Hematopoietic multipotent progenitor cell treated with erythropoietin and hydrocortisone succinate and interleukin-3 and kit ligand, for 15 days (in vitro differentiated cells): ENCODE results near the gene RAF1.

Source experiments
- DNase-seq: peaks from one replicate; pipeline ENCODE4 v3.0.0-alpha.2; 2015; ENCODE audit warnings: low spot score

Gene RAF1

DNA sequence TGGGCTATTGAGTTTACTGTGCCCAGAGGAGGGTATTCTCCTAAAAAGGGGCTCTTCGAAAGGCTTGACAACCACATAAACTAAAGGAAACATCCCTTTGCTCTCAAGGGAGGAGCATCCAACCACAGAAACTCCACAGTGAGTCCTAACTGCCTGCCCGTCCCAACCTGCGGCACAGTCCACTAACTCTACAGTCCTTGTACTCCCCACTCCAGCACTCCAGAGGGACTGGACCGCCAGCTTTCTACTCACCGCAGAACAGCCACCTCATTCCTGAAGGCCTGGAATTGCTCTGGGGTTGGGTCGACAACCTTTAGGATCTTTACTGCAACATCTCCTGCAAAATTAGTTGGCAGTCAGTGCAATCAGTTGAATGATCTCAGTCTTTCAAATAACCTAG lies 72.5 kb downstream of the RAF1 start:
- DNase-seq: no peak

DNA sequence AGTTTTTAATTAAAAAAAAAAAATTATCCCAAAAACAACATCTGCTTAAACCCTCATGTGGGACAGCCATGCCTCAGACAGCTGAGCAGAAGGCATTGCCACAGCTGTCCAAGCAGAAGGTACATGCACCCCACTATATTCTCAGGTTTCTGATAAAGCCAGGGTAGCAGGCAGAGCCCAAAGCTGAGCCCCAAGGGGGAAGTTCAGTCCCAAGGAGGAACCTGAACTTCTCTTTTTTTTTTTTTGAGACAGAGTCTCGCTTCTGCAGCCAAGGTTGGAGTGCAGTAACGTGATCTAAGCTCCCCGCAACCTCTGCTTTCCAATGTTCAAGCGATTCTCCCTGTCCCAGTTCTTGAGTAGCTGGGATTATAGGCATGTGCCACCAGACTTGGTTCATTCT lies 73.8 kb downstream of the RAF1 start:
- no peak for DNase-seq

DNA sequence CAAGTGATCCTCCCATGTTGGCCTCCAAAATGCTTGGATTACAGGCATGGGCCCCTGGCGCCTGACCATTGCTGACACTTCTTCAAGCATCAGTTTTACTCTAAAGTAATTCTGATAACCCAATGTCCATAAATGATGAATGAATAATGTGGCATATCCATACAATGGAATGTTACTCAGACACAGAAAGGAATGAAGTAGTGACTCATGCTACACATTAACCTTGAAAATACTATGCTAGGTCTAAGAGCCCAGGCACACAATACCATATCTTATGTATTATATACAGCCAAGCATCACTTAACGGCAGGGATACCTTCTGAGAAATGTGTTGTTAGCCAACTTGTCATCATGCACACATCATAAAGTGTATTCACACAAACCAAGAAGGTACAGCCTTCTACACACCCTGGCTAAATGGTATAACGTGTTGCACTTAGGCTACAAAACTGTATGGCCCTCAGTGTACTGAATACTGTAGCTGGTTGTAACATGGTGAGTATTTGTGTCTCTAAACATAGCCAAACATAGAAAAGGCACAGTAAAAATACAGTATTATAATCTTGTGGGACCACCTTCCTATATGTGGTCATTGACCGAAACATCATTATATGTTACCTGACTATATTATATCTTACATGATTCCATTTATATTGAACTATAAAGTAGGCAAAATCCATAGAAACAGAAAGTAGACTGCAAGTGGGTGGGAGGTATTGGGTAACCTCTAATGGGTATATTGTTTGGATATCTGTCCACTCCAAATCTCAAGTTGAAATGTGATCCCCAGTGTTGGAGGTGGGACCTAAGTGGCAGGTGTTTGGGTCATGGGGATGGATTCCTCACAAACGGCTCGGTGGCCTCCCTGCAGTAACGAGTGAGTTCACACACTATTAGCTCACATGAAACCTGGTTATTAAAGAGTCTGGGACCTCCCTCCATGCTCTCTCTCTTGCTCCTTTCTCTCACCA lies 75.6 kb downstream of the RAF1 start:
- no peak for DNase-seq

GRCh38 chr3:12586403-12586802 lies 77.5 kb downstream of the RAF1 start:
- DNase-seq: no peak

GRCh38 chr3:12585970-12586369 lies 77.9 kb downstream of the RAF1 start:
- no peak for DNase-seq

DNA sequence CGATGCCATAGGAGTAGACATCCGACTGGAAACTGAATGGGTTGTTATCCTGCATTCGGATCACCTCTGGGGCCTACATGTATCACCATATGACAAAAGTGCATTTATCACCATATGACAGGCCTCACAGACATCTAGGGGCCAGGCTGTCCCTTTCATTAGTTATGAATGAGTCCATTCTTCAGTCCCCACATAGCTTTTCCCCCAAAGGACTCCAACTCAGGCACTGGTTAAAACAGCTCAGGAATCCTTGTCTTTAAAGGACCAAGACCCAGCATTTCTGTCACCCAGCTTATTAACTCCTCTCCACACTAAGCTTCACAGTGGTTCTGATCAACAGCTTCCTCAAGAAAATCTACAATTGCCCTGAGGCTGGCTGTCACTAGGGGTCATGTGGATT lies 78.7 kb downstream of the RAF1 start:
- no peak for DNase-seq

GRCh38 chr3:12584083-12584482 lies 79.8 kb downstream of the RAF1 start:
- DNase-seq: no peak

DNA sequence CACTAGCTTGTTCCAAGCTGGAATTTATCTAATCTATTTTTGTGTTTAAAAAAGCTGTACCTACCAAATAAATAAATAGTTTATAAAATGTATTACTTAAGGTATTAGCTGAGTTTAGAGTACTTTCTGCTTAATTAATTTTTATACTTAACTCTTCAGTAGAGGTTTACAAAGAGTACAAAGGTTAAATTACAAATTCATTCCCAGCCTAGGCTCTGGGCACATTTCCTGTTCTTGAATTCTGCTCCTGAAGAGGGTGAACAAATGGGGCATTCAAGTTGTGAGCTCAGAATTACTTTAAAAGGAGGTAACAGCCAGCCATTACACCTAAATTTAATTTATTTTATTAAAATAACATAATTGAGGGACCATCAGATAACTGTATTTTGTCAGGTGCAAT lies 80.6 kb downstream of the RAF1 start:
- DNase-seq: no peak

- DNase-seq: no peak
These were observed 81.2 kb downstream of the RAF1 start for GRCh38 chr3:12582730-12583129.

- no peak for DNase-seq
These were observed 84.0 kb downstream of the RAF1 start for GRCh38 chr3:12579905-12580304.

GRCh38 chr3:12579456-12579855 lies 84.5 kb downstream of the RAF1 start:
- no peak for DNase-seq

DNA sequence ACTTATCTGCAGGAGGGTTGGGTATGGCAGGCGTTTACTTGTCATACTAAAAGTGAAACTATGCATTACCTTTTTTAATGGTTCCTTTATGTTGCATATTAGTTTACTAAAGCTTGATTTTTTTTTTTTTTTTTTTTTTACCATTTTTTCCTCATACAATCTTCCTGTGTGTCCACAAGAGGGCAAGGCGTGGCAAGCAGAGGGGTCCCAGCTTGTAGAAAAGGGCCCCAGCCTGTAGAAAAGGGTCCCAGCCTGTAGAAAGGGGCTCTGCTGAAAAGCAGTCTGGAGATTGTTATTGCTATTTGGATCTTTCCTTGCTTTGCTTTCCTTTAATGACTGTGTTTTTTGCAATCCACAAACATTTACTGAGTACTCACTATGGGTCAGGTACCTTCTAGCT lies 85.2 kb downstream of the RAF1 start:
- DNase-seq: no peak

GRCh38 chr3:12577379-12577778 lies 86.5 kb downstream of the RAF1 start:
- DNase-seq: no peak

- no peak for DNase-seq
These were observed 89.3 kb downstream of the RAF1 start for GRCh38 chr3:12574661-12575060.

DNA sequence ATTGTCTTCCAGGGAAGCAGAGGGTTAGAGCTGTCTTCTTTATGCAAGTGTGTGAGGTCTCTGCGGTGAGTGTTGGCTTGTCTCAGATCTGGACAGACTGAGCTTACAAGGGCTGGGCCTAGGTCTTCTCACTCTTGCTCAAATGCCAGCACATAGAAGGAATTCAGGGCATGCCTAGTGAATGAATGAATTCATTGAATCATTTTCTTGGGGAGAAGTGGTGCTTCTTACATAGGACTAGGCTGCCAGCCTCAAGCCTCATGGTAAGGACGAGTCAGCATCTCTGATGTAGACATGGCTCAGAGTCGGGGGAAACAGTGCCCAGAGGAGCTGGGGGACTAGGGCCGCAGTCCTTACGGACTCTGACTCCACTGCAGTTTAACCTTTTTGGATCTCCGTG lies 89.8 kb downstream of the RAF1 start:
- no peak for DNase-seq

- no peak for DNase-seq
These were observed 91.9 kb downstream of the RAF1 start for GRCh38 chr3:12571986-12572385.

GRCh38 chr3:12569836-12570235 lies 94.1 kb downstream of the RAF1 start:
- DNase-seq: no peak

DNA sequence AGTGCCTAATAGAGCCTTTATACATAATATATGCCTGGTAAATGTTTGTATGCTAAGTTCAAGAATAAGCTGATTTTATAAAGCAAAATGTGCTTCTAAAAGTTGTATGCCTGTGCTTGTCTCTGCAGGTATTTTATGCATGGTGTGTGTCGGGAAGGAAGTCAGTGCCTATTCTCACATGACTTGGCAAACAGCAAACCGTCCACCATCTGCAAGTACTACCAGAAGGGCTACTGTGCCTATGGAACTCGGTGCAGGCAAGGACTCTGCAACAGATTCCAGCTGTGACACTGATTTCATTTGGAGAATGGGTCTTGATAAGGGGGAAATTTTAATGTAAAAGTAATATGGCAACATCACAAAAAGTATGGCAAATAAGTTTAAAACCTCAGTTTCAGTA lies 95.2 kb downstream of the RAF1 start:
- no peak for DNase-seq

DNA sequence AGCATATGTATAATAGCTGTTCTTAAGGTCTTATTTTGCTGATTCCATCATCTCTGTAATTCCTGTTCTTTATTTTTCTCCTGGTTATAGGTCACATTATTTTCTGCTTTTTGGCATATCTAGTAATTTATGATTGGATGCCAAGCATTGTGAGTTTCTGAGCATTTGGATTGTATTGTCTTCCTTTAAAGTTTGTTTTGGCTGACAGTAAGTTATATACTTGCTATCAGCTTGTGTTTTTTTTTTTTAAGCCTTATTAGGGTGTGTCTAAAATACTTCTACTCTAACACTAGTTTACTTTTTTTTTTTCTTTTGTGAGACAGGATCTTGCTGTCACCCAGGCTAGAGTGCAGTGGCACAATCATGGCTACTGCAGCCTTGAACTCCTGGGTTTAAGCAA lies 96.9 kb downstream of the RAF1 start:
- DNase-seq: no peak

DNA sequence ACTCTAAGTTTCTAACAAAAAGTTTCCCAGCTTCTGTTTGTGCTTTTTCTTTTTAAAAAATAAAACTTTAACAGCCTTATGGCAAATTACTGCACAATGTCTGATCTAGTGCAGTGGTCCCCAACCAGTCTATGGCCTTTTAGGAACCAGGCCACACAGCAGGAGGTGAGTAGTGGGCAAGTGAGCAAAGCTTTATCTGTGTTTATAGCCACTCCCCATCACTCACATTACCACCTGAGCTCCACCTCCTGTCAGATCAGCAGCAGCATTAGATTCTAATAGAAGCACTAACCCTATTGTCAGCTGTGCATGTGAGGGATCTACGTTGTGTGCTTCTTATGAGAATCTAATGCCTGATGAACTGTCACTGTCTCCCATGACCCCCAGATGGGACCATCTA lies 101.5 kb downstream of the RAF1 start:
- no peak for DNase-seq

DNA sequence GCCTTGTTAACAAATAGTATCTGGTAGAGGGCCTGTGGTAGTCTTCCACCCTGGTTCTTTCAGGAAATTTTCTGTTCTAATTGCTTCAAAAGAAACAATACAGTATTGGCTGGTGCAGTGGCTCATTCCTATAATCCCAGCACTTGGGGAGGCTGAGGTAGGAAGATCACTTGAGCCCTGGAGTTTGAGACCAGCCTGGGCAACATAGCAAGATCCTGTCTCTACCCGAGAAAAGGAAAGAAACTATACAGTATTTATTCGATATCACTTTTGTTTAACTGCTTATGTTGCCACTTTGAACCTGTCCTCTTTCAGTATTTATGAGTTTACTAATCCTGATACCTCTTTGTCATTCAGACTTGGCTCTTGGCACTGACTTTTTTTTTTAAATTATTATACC lies 102.5 kb downstream of the RAF1 start:
- no peak for DNase-seq

GRCh38 chr3:12560505-12561190 lies 103.3 kb downstream of the RAF1 start:
- no peak for DNase-seq

DNA sequence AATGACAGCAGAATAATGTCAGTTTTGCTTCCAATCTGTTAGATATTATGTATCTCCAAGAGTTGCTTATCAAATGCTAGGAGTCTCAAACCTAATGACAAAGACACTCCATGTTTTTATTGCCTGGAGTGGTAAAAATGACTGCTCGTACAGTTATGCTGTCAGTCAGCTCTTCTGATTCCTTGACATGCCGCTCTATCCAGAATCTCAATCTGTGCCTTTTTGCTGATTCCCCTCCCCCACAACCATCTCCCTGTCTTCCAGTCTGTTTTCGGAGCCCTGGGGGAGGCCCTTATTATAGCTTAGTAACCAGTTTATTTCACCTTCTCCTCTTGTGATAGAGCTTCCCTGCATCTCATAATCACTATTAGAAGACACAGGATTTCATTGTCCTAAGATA lies 104.4 kb downstream of the RAF1 start:
- no peak for DNase-seq

- DNase-seq: no peak
These were observed 105.2 kb downstream of the RAF1 start for GRCh38 chr3:12558706-12559105.
